ENCODE measurements around the gene NADK2.

GRCh38 chr5:36160617-36161016 lies 81.1 kb downstream of the NADK2 start:
- TF ChIP-seq, protein P1, sequence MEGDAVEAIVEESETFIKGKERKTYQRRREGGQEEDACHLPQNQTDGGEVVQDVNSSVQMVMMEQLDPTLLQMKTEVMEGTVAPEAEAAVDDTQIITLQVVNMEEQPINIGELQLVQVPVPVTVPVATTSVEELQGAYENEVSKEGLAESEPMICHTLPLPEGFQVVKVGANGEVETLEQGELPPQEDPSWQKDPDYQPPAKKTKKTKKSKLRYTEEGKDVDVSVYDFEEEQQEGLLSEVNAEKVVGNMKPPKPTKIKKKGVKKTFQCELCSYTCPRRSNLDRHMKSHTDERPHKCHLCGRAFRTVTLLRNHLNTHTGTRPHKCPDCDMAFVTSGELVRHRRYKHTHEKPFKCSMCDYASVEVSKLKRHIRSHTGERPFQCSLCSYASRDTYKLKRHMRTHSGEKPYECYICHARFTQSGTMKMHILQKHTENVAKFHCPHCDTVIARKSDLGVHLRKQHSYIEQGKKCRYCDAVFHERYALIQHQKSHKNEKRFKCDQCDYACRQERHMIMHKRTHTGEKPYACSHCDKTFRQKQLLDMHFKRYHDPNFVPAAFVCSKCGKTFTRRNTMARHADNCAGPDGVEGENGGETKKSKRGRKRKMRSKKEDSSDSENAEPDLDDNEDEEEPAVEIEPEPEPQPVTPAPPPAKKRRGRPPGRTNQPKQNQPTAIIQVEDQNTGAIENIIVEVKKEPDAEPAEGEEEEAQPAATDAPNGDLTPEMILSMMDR (IDR thresholded peaks at IDR 0.05; ENCODE audit: insufficient read depth, low read depth, low read length) = no peak
- no peak for TF ChIP-seq EZH2 (IDR thresholded peaks at IDR 0.05; ENCODE audit: insufficient read depth, low read length)

All from astrocyte (in vitro differentiated cells and primary cell).